HFFc6 (cell line): ENCODE results near the gene PLA2G12A. TPM values are rescaled to one million over a fixed set of nuclear protein-coding genes. Genes with fewer than 3 reads are reported as not detected.

Source experiments
- DNase-seq: peaks from one replicate; pipeline ENCODE4 v3.0.0-alpha.2; 2018
- H3K27ac Mint-ChIP-seq: 2 replicates; pipeline ENCODE4 v1.8.0; 2020; ENCODE audit warnings: mild to moderate bottlenecking, mixed read lengths
- H3K27me3 Mint-ChIP-seq: 2 replicates; pipeline ENCODE4 v1.8.0; 2021; ENCODE audit warnings: mild to moderate bottlenecking, moderate library complexity, mixed read lengths; ENCODE audit not compliant: insufficient read depth
- H3K36me3 Mint-ChIP-seq: 2 replicates; pipeline ENCODE4 v1.8.0; 2021; ENCODE audit warnings: low read depth, mixed read lengths
- H3K4me1 Mint-ChIP-seq: 2 replicates; pipeline ENCODE4 v1.8.0; 2020; ENCODE audit warnings: low read depth, mixed read lengths
- H3K4me3 Mint-ChIP-seq: 2 replicates; pipeline ENCODE4 v1.8.0; 2020; ENCODE audit warnings: mild to moderate bottlenecking, moderate library complexity, mixed read lengths
- H3K9me3 Mint-ChIP-seq: 2 replicates; pipeline ENCODE4 v1.8.0; 2020; ENCODE audit warnings: mild to moderate bottlenecking, mixed read lengths
- CTCF ChIP-seq: fragments of 200-600 bp; sonication (generic); IDR thresholded peaks from 2 replicates; pipeline ENCODE4 v1.5.0; 2021; ENCODE audit warnings: antibody characterized with exemption, mild to moderate bottlenecking
- total RNA-seq, 6 experiments: library from RNA; stranded (reverse); fragmentation: NEBNext Ultra II Directional; extraction: Animal tissue kit (Norgen Biotek cat#: 25700); gene quantifications; 2 replicates in 1 of 6; 3 replicates in 5 of 6; pipeline ENCODE4 v1.2.3, GENCODE V29; 2021

PLA2G12A gene
- total RNA-seq, 6 experiments from 2014 or later = 33.1 to 40.7 (median 38.1) TPM

- no peak overlapping the region for H3K4me3 Mint-ChIP-seq
- H3K4me1 Mint-ChIP-seq = no peaks in the 10 kb centered on the region
- no peak overlapping the region for H3K27ac Mint-ChIP-seq
- H3K9me3 Mint-ChIP-seq = no peaks in the 10 kb centered on the region
- H3K27me3 Mint-ChIP-seq = no peaks in the 10 kb centered on the region; the same call in 1 of the 2 replicates
- no peaks in the 10 kb centered on the region for H3K36me3 Mint-ChIP-seq
- no peak for DNase-seq
- no peak for TF ChIP-seq CTCF
These were observed 24.4 kb upstream of the PLA2G12A start for GRCh38 chr4:109754093-109754857.

GRCh38 chr4:109752525-109752924 is 22.7 kb upstream of the PLA2G12A start:
- H3K9me3 Mint-ChIP-seq = no peaks in the 10 kb centered on the region
- peaks cover 4% of the 10 kb centered on the region for H3K27me3 Mint-ChIP-seq
- no peaks in the 10 kb centered on the region for H3K36me3 Mint-ChIP-seq
- no peak for TF ChIP-seq CTCF
- DNase-seq = no peak
- no peaks in the 10 kb centered on the region for H3K4me1 Mint-ChIP-seq
- H3K4me3 Mint-ChIP-seq = no peak overlapping the region
- no peak overlapping the region for H3K27ac Mint-ChIP-seq

- Mint-ChIP-seq H3K36me3 (no peaks in the 10 kb centered on the region), H3K27ac (no peak overlapping the region), H3K27me3 (peaks cover 4% of the 10 kb centered on the region), H3K4me1 (no peaks in the 10 kb centered on the region), H3K4me3 (no peak overlapping the region), H3K9me3 (no peaks in the 10 kb centered on the region)
- DNase-seq = no peak
- TF ChIP-seq CTCF = no peak
These were observed 22.0 kb upstream of the PLA2G12A start for GRCh38 chr4:109751852-109752251.

- Mint-ChIP-seq H3K27me3 (peaks cover 4% of the 10 kb centered on the region), H3K36me3 (no peaks in the 10 kb centered on the region)
These were observed 20.9 kb upstream of the PLA2G12A start for GRCh38 chr4:109750652-109751244.

GRCh38 chr4:109749388-109750082 is 19.7 kb upstream of the PLA2G12A start:
- Mint-ChIP-seq H3K36me3 (no peaks in the 10 kb centered on the region), H3K27me3 (peaks cover 7% of the 10 kb centered on the region), H3K9me3 (no peaks in the 10 kb centered on the region), H3K4me3 (no peak overlapping the region), H3K27ac (no peak overlapping the region), H3K4me1 (no peaks in the 10 kb centered on the region)
- no peak for DNase-seq
- no peak for TF ChIP-seq CTCF

More at GRCh38 chr4:109750652-109751244, 20.9 kb upstream of the PLA2G12A start:
- Mint-ChIP-seq H3K4me1 (no peaks in the 10 kb centered on the region), H3K27ac (no peak overlapping the region), H3K9me3 (no peaks in the 10 kb centered on the region), H3K4me3 (no peak overlapping the region)
- TF ChIP-seq CTCF = no peak
- no peak for DNase-seq
